Stimulated activated naive CD4-positive, alpha-beta T cell treated with Interleukin-2 at 50 U/mL for 16 hours (primary cell): ENCODE results near the gene METTL2A.
"Not testable (repeated sequence)": the region's sequence is repeated elsewhere in the genome, so short reads cannot be mapped to it uniquely, and the experiment has no call there.

Experiments
- DNase-seq: peaks from one replicate; lab custom pipeline; 2025; lab: John Stamatoyannopoulos, UW

Gene METTL2A, protein sequence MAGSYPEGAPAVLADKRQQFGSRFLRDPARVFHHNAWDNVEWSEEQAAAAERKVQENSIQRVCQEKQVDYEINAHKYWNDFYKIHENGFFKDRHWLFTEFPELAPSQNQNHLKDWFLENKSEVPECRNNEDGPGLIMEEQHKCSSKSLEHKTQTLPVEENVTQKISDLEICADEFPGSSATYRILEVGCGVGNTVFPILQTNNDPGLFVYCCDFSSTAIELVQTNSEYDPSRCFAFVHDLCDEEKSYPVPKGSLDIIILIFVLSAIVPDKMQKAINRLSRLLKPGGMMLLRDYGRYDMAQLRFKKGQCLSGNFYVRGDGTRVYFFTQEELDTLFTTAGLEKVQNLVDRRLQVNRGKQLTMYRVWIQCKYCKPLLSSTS

DNA sequence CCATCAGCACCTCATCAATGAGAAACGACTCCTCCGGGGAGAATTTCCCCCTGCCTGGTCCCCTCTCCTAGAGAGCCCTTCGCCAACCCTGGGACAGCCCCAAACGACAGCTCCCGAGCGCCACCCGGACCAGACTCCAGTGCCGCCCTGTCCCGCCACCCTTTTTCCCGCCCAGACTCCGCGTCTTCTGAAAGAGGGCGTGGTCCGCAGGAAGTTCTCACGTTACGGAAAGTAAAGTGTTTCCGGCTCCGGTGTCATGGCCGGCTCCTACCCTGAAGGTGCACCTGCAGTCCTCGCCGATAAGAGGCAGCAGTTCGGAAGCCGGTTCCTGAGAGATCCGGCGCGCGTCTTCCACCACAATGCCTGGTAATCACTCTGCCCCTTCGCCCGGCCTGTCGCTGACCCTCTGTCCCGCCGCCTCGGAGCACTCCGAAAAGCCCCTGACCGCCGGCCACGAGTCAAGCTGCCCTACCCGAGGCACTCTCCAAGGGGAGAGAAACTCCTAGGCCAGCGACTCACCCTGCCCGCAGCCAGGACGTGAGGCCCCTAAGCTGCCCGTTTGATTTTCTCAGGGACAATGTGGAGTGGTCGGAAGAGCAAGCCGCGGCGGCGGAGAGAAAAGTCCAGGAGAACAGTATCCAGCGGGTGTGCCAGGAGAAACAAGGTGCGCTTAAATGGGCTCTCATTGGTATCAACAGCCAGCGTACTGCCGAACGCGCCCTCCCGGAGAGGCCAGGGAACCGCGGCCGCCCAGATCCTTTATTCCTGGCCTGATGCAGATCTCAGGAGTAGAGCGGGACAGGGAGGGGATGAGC lies at the start of gene METTL2A:
METTL2A (plus strand) TSS at position 251 of the 815 bp plus-strand sequence; CDS start at position 257, 6 bp downstream.
- peak; percentile 86 for DNase-seq

DNA sequence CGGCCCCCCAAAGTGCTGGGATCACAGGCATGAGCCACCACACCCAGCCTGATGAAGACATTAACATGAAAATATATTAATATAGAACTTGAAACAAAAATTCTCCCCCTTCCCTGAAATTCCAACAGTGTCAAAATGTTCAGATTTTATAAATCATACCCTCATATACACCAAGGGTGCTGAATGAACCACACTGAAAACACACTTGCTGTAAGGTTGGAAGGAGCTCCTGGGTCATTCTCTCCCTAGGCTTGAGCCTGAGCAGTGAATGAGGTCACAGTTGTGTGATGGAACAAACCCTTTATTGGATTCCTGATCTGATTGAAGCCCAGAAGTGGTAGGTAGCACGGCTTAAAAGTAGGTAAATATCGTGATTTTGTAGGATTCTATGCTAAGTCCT lies 43.4 kb upstream of the METTL2A start, which contains the start of gene EFCAB3:
EFCAB3 (plus strand) TSS at position 301 of the 400 bp plus-strand sequence. CDS start 2,427 bp downstream, outside the sequence.
- no peak for DNase-seq

DNA sequence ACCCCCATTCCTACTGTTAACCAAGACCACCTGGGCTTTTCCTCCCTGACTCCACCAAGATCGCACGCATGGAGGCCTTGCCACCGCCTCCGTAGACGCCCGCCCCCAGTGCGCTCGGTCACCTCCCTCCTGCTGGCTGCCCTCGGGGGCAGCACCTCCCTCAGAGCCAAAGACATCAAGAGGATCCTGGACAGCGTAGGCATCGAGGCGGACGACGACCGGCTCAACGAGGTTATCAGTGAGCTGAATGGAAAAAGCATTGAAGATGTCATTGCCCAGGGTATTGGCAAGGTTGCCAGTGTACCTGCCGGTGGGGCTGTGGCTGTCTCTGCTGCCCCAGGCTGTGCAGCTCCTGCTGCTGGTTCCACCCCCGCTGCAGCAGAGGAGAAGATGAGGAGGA lies 42.1 kb upstream of the METTL2A start:
- DNase-seq, result no peak

DNA sequence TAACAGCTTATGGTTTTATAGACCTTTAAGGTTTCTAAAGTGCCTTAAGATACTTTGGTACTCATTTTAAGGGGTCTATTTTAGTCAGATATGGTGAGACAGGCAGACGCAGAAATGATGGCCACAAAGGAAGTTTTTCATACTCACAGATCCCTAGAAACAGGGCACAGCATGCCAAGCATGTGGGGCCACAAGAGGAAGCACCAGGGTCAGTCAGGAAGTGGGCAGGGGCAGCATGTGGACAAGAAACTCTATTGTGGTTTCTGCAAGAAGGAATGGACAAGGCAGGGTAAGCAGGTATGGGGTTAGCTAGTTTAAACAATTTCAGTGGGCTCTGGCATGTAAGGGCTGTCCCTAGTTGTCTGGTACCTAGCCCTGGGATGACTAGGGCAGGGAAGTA lies 34.8 kb upstream of the METTL2A start:
- DNase-seq, result no peak

DNA sequence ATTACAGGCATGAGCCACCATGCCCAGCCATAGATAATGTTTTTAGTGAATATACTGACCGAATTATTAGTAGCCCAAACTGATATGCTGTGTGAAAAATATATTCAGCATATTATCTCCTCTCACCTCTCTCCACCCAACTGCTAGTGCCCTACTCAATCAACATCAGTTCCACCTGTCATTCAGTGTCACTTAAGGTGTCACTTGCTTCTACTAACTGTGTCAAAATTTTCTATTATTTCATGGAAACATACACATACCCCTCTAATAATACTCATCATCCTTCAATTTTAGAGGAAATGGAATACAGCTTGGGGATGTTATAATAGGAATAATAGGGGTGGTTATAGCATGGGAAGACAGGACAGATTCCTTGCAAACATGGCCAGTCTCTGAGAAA lies 30.8 kb upstream of the METTL2A start:
- no peak for DNase-seq

DNA sequence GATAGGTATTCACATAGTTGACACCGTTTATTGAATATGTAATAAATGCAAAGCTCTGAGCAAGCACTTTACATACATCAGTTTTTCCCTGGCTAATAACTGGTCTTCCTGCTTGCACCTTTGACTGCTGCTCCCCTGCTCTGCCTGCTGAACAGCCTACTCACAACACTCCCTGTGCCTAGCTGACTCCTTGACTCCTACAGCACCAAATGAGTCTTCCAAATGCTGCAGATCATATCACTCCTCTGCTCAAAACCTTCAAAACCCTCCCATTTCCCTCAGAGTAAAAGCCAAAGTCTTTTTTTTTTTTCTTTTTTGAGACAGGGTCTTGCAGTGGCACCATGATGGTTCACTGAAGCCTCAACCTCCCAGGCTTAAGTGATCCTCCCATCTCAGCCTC lies 24.8 kb upstream of the METTL2A start:
- no peak for DNase-seq

DNA sequence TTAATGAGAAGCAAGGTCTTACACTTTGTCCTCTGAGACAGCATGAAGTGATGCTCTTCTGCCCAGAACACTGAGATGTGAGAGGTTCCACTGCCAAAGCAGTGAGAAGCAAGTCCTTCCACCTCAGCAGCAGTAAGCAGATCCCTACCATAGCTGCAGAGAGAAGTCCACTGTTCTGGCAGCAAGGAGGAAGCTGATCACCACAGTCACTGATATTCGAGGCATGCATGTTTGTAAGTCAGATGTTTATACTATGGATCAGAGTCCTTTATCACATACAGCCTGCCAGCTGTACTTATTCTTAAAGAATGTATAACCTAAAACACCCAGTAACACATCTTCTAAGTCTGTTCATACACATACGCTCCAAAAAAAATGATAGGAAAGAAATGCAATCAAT lies 18.2 kb upstream of the METTL2A start:
- no peak for DNase-seq

DNA sequence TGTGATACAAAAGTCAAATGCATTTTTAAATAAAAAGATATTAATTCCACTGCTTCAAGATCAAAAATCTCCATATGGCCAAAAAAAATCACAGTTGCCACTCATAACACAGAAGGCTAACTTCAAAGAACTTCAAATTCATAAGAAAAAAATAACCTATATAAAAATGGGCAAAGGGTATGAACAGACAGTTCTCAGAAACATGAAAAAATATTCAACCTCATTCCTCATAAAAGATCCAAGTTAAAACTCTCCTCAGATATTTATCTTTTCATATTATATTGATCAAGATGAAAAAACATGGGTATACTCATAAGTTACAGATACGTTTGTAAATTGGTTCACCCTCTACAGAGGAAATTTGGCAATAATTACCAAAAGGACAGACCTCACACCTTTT lies 10.6 kb upstream of the METTL2A start:
- DNase-seq, result not testable (repeated sequence)

DNA sequence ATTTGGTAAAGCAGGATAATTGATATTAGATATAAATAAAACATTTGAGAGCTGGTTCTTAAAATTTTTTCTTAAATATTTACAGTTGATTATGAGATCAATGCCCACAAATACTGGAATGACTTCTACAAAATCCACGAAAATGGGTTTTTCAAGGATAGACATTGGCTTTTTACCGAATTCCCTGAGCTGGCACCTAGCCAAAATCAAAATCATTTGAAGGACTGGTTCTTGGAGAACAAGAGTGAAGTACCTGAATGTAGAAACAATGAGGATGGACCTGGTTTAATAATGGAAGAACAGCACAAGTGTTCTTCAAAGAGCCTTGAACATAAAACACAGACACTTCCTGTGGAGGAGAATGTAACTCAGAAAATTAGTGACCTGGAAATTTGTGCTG lies 2.5 kb downstream of the METTL2A start:
- DNase-seq, result not testable (repeated sequence)

DNA sequence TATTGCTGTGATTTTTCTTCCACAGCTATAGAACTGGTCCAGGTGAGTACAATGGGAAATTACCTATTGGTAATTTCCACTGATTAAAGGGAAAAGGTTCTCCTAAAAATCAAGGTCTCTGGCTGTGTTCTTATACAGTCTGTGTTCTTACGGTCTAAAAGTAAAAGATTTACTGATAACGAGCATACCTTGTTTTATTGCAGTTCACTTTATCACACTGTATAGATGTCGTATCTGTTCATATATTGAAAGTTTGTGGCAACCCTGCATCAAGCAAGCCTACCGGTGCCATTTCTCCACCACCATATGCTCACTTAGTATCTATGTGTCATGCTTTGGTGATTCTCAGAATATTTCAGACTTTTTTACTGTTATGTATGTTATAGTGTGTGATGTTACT lies 11.6 kb downstream of the METTL2A start:
- DNase-seq, result not testable (repeated sequence)

DNA sequence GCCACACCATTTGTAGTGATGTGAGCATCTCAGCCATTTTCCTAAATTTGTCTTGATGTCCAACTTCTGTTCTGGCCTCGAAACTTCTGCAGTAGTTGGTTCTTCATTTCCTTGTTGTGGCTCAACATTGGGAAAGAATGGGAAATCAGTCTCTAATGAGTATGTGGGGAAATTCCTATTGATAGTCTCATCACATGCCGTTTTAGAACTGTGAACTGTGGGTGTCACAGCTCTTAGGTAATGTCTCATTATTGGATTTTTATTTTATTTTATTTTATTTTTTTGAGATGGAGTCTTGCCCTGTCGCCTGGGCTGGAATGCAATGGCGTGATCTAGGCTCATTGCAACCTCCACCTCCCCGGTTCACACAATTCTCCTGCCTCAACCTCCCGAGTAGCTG lies 17.5 kb downstream of the METTL2A start:
- DNase-seq, result not testable (repeated sequence)

DNA sequence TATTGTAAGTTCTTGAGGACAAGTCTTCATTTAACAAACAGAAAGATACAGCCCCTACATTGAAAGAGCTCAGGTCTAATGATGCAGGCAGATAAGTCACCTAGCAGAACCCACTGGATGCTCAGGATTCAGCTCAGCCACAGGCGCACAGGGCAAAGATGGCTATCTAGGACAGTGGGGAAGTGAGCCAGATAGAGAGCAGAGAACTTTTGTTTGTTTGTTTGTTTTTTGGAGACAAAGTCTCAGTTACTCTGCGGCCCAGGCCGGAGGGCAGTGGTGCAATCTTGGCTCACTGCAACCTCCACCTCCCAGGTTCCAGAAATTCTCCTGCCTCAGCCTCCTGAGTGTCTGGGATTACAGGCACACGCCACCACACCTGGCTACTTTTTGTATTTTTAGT lies 20.4 kb downstream of the METTL2A start:
- DNase-seq, result no peak

DNA sequence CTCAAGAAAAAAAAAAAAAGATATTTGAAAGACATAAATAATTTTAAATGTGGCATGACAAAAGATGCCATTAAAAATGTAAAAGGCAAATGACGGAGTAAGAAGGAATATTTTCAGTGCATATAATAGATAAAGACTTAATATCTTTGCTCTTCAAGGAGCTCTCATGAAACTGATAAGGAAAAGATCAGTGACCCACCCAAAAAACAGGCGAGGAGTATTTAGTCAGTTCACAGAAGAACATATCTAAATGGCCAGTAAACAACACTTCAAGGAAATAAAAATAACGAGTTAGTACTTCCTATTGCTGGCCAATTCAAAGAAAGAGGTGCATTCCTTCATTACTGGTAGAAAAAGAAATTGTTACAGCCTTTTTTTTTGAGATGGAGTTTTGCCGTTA lies 22.1 kb downstream of the METTL2A start:
- DNase-seq, result not testable (repeated sequence)

DNA sequence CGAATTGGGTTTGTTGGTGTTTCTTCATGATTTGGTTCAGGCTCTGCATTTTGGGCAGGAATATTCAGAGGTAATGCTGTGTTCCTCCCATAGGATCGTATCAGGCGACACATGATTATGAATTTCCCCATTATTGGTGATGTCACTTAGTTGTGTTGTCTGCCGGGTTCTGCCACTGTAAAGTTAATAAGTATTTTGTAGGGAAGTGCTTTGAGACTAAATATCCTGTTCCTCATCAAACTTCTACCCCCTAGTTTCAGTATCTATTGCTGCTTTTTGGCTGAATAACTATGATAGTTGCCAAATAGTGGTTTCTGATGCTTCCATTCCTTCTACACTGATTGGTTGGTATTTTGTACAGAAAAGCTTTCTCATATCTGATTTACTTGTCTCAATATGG lies 28.5 kb downstream of the METTL2A start:
- DNase-seq, result not testable (repeated sequence)

DNA sequence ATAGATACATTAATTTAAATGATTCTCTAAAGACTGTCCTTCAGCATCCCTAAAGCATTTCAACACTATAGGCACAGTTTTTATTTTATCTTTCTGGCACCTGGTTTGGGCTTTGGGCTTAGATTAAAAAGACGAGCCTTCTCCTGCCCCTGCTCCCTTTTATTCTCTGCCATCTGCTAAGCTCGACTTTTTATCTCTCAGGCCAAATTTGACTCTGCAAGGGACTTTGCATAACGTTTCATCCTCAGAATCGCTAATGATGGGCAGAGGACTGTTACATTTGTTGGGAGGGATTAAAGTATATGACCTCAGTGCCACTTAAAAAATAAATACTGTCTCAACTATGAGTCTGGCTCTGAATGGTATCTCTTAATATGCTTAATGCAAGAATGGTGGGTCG lies 29.3 kb downstream of the METTL2A start:
- DNase-seq, result not testable (repeated sequence)

DNA sequence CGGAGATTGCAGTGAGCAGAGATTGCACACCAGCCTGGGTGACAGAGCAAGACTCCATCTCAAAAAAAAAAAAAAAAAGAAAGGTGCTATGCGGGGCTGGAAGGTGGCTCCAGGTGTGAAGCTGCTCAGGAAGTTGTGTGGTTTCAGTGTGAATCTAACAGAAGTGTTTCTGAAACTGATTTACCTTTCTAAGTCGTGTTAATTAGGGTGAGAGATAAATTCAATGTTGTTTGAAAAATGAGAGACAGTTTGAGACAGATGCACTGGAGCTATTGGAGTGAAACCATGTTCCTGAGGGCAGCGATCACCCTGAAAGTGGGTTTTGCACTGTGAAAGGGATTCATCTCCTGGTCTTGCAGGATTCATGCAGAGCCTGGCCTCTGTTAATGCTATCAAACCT lies 30.0 kb downstream of the METTL2A start:
- DNase-seq, result not testable (repeated sequence)

DNA sequence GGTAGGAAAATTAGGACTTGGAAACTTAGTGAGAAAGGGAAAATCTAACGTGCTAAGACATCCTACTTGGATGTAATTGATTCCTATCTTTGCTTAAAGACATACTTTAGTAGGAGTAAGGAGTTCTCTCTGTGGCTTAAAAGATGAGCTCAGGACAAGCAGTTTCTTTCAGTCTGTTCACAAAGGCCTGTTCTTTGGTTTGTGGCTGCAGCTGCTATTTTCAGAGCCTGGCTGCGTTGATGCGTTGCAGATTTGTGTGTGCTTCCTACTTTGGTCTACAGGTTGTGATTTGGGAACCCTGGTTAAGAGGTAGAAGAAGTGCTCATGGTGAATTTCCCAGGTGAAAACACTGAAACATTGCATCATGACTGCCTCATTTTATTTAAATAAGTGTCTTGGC lies 30.4 kb downstream of the METTL2A start:
- DNase-seq, result not testable (repeated sequence)

DNA sequence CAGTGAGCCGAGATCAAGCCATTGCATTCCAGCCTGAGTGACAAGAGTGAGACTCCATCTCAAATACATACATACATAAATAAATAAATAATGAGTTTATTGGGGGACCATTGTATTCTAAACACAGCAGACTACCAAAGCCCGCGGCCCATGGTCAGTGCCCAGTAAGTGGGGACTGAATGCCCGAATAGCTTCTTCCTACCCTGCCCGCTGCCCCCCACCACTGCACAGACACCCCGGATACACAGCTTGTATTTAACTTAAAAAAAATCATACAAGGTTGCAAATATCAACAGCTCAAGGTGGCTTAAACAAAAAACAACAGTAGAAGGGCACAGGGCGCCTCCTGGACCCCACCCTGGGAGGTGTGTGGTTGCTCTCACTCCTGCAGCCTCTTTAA lies 32.3 kb downstream of the METTL2A start:
- no peak for DNase-seq

DNA sequence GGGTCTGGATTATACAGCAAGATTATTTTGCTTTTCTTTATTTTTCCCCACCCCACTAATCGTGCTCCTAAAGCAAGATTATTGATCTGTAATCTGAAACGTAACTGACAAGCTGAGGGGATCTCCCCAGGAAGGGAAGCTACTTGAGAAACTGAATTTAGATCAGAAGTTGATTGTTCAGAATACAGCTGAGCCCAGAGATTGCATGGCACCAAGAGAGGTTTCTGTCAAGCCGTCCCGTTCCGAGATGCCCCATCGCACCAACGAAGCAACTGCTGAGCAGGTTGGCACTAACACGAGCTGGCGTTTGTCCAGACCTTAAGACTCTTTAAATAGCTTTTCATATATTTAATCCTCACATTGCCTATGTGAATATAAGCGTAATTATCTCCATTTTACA lies 34.8 kb downstream of the METTL2A start:
- not testable (repeated sequence) for DNase-seq

DNA sequence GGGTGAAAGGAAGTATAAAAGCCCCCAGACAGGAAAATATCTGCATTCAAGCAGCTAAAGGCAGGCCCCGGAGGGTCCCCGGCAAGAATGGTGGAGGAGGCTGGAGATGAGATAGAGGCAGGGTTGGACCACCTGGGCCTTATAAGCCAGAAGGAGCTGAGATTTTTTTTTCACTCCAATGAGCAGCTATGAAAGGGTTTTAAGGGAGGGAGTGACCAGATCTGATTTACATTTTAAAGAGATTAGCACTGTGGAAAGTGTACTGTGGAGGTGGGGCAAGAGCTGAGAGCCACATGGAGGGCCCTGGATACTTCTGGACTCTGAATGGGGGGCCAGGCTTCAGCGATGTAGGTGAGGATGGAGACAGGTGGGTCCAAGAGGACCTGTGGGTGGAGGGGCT lies 40.7 kb downstream of the METTL2A start:
- not testable (repeated sequence) for DNase-seq

DNA sequence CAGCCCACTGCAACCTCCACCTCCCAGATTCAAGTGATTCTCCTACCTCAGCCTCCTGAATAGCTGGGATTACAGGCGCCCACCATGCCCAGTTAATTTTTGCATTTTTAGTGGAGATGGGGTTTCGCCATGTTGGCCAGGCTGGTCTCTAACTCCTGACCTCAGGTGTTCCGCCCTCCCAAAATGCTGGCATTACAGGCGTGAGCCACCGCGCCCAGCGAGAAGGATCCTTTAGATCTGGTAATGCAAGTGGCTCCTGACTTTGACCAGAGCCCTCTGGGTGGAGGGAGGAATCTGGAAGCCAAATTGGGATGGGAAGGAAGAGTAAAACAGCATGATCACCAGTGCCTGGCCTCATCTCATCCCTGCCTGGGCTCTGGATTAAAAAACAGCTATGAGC lies 41.6 kb downstream of the METTL2A start:
- not testable (repeated sequence) for DNase-seq

DNA sequence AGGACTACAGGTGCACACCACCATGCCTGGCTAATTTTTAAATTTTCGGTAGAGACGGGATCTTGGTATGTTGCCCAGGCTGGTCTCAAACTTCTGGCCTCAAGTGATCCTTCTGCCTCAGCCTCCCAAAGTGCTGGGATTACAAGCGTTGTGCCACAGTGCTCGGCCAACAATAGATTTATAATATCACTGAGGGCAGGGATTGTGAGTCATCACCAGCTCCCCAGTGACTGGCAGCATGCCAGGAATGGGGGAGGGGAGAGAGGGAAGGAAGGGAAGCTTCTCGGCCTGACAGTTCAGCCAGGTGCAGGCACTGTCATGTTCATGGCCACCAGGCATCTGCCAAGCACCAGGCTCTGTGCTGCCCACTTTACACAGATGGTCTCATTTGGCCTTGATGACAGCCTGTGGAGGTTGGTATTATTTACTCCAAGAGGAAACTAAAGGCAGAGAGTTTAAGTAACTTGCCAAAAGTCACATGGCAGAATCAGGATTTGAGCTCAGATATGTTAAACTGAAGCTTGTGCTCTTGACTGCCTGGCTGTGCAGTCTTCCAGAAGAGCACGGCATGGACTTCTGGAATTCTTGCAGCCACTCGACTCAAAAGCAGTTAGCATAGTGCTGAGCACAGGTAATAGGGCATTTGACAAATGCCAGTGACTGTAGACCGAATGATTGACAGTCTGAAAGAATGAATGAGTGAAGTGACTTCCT lies 47.1 kb downstream of the METTL2A start:
- peak; percentile 41 for DNase-seq
